MCF 10A (cell line): Measurements from ENCODE around the gene BMPER. TPM values are rescaled to one million over a fixed set of nuclear protein-coding genes. Genes with fewer than 3 reads are reported as not detected.

Experiments
- BruUV-seq: library from RNA; stranded (reverse); fragments of 400-500 nt; replicated peaks from 2 replicates; lab custom pipeline; 2021; lab: Mats Ljungman, UMichigan
- CTCF ChIA-PET: fragments of 300-600 bp; sonication (Branson Sonifier 250); formaldehyde crosslinking; extraction: SDS; loops from one replicate; lab custom pipeline; 2021; ENCODE audit warnings: antibody characterized with exemption, inconsistent platforms; lab: Yijun Ruan, JAX
- POLR2A ChIA-PET: fragments of 300-600, 350-650 bp; sonication (Branson Sonifier 250); formaldehyde crosslinking; extraction: SDS; loops from one replicate; lab custom pipeline; 2020; ENCODE audit warnings: antibody characterized with exemption, inconsistent platforms; lab: Yijun Ruan, JAX
- DNase-seq: peaks from one replicate; pipeline ENCODE4 v3.0.0-alpha.2; 2018; ENCODE audit not compliant: unreplicated experiment
- H3K27ac Mint-ChIP-seq: one replicate; pipeline ENCODE4 v1.8.0; 2022; ENCODE audit warnings: mild to moderate bottlenecking, low read depth, mixed read lengths; ENCODE audit not compliant: unreplicated experiment
- H3K27me3 Mint-ChIP-seq: one replicate; pipeline ENCODE4 v1.8.0; 2022; ENCODE audit warnings: mixed read lengths; ENCODE audit not compliant: insufficient read depth, unreplicated experiment
- H3K36me3 Mint-ChIP-seq: one replicate; pipeline ENCODE4 v1.8.0; 2022; ENCODE audit warnings: mild to moderate bottlenecking, moderate library complexity, mixed read lengths; ENCODE audit not compliant: insufficient read depth, unreplicated experiment
- H3K4me1 Mint-ChIP-seq: one replicate; pipeline ENCODE4 v1.8.0; 2022; ENCODE audit warnings: mixed read lengths; ENCODE audit not compliant: insufficient read depth, unreplicated experiment
- H3K4me3 Mint-ChIP-seq: one replicate; pipeline ENCODE4 v1.8.0; 2022; ENCODE audit warnings: mild to moderate bottlenecking, moderate library complexity, mixed read lengths; ENCODE audit not compliant: unreplicated experiment
- H3K9me3 Mint-ChIP-seq: one replicate; pipeline ENCODE4 v1.8.0; 2022; ENCODE audit warnings: mixed read lengths; ENCODE audit not compliant: unreplicated experiment
- CTCF ChIP-seq: fragments of 200-600 bp; IDR thresholded peaks from one replicate; pipeline ENCODE4 v1.8.0; 2022; ENCODE audit warnings: antibody characterized with exemption, mild to moderate bottlenecking; ENCODE audit not compliant: unreplicated experiment
- intact Hi-C: fragments of 100-400 bp; cut with micrococcal nuclease; formaldehyde crosslinking; loops from 2 replicates; pipeline ENCODE4 v1.14.1; 2022
- total RNA-seq: library from RNA; stranded (reverse); gene quantifications from 2 replicates; pipeline ENCODE4 v1.2.3, GENCODE V29; 2022

BMPER gene
- total RNA-seq, 1 experiment from 2014 or later = 0.40 TPM

DNA sequence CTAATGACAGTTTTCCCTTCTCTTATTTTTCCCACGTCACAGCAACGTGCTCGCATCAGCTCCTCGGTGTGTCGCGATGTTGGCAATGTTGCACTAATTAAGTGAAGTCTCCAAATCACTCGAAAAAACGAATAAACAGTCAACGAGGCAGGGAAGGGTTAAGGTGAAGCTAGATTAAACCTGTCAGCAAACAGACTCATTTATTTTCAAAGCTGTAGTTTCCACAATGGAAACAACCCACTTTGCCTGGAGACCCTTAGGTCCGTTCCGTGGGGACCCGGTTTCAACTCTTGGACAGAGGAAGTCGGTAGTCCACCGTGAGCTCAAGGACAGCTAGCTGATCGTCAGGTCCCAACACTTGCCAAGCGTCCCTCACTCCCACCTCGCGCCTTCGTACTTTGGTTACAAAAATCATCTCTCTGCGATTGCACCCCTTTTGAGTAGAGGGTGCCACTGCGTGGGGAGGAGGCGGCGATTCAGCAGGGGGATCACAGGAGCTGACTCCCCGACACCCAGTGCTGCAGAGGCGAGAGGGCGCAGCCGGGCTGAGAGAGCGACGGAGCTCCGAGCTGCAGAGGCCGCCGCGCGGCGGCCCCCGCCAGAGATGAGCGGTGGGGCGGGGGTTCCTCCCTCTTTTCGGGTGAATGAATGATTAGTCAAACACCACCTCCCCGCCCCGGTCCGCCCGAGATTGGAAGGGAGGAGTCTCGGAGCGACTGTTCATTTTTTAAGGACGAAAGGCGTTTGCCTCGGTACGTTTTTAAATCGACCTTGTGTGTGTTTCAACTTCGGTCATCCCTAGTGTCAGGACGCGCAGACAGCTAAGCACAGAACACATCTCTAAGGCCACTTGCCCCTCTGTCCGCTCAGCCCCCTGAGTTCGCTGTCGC is 1.3 kb upstream of the BMPER start:
- no TSS peak for BruUV-seq
- H3K27me3 Mint-ChIP-seq = peaks cover 57% of the 10 kb centered on the region
- intact Hi-C loops = no loop called here
- no peak for TF ChIP-seq CTCF
- peak overlapping the region; percentile 54 for H3K4me3 Mint-ChIP-seq
- CTCF ChIA-PET = interaction anchor here (0.6 to 2.6 kb wide), 6 partner anchors 8 to 634 kb away, joined by 3 to 13 read pairs (median 4); no protein-coding TSS in a partner anchor
- DNase-seq = no peak
- H3K27ac Mint-ChIP-seq = no peak overlapping the region
- no peaks in the 10 kb centered on the region for H3K36me3 Mint-ChIP-seq
- POLR2A ChIA-PET = interaction anchor here (0.6 to 0.9 kb wide), 3 partner anchors 9 to 1089 kb away, joined by 3 to 7 read pairs (median 3); no protein-coding TSS in a partner anchor
- H3K4me1 Mint-ChIP-seq = no peaks in the 10 kb centered on the region
- no peaks in the 10 kb centered on the region for H3K9me3 Mint-ChIP-seq

DNA sequence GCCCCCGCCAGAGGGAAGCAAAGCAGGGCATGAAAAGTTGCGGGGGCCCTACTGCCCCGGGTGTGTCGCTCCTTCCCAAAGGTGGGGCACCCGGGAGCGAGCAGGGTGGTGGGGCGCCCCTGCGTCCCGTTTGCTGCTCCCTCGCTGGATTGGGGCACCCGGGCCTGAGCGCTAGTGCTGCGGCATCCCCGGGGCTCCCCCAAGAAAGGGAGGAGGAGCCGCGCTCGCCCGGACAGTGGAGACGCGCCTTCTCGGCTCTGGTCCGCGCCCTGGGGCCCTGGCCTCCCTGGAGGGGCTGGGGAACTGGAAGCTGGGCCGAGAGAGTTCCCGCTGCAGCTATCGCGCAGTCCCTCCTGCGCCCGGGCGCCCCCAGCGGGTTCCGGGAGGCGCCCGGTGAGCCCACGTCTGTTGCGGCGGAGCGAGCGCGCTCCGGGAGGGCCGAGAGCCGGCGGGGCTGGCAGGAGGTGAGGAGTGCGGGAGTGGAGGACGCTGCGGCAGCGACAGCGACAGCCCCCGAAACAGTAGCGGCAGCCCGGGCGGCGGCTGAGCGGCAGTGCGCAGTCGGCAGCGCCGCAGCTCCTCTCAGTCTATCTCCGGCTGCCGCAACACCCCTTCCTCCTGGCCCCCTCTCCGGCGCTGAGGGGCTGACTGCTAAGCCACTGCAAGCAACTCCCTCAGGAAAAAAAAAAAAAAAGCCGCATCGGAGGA is 504 bp upstream of the BMPER start:
- intact Hi-C loops = no loop called here
- peak overlapping the region; percentile 54 for H3K4me3 Mint-ChIP-seq
- TF ChIP-seq CTCF = no peak
- POLR2A ChIA-PET = interaction anchor here (0.6 to 0.7 kb wide), 2 partner anchors 27 to 1088 kb away, joined by 3 to 7 read pairs; no protein-coding TSS in a partner anchor
- no peak overlapping the region for H3K27ac Mint-ChIP-seq
- H3K27me3 Mint-ChIP-seq = peaks cover 65% of the 10 kb centered on the region
- BruUV-seq = no TSS peak
- no peaks in the 10 kb centered on the region for H3K36me3 Mint-ChIP-seq
- no peak for DNase-seq
- no peaks in the 10 kb centered on the region for H3K9me3 Mint-ChIP-seq
- CTCF ChIA-PET = interaction anchor here (0.6 to 2.6 kb wide), 3 partner anchors 9 to 635 kb away, joined by 3 to 13 read pairs (median 5); no protein-coding TSS in a partner anchor
- H3K4me1 Mint-ChIP-seq = no peaks in the 10 kb centered on the region

GRCh38 chr7:33906697-33907096 is 1.4 kb downstream of the BMPER start:
- H3K4me1 Mint-ChIP-seq = no peaks in the 10 kb centered on the region
- DNase-seq = no peak
- BruUV-seq = no TSS peak
- no peak overlapping the region for H3K4me3 Mint-ChIP-seq
- intact Hi-C loops = no loop called here
- H3K27me3 Mint-ChIP-seq = peaks cover 57% of the 10 kb centered on the region
- POLR2A ChIA-PET = no interaction called here
- H3K36me3 Mint-ChIP-seq = no peaks in the 10 kb centered on the region
- TF ChIP-seq CTCF = no peak
- H3K9me3 Mint-ChIP-seq = no peaks in the 10 kb centered on the region
- H3K27ac Mint-ChIP-seq = no peak overlapping the region
- CTCF ChIA-PET = interaction anchor here (0.9 to 5.0 kb wide), 4 partner anchors 11 to 148 kb away, joined by 4 to 43 read pairs (median 20); no protein-coding TSS in a partner anchor

GRCh38 chr7:33907625-33908024 is 2.3 kb downstream of the BMPER start:
- H3K27me3 Mint-ChIP-seq = peaks cover 48% of the 10 kb centered on the region
- H3K27ac Mint-ChIP-seq = no peak overlapping the region
- TF ChIP-seq CTCF = no peak
- BruUV-seq = no TSS peak
- CTCF ChIA-PET = interaction anchor here (0.6 to 5.0 kb wide), 9 partner anchors 9 to 767 kb away, joined by 3 to 43 read pairs (median 4); no protein-coding TSS in a partner anchor
- no peaks in the 10 kb centered on the region for H3K36me3 Mint-ChIP-seq
- H3K4me3 Mint-ChIP-seq = no peak overlapping the region
- intact Hi-C loops = no loop called here
- no peaks in the 10 kb centered on the region for H3K4me1 Mint-ChIP-seq
- POLR2A ChIA-PET = no interaction called here
- H3K9me3 Mint-ChIP-seq = no peaks in the 10 kb centered on the region
- DNase-seq = no peak
